Umbilical cord (tissue), 2 donors: ENCODE data around the gene MACROH2A2. TPM values are rescaled to one million over a fixed set of nuclear protein-coding genes. Genes with fewer than 3 reads are reported as not detected.
"Not testable (repeated sequence)": the region's sequence is repeated elsewhere in the genome, so short reads cannot be mapped to it uniquely, and the experiment has no call there.

Experiments
- DNase-seq: peaks from one replicate; pipeline ENCODE4 v3.0.0-alpha.2; 2015; ENCODE audit warnings: low spot score
- total RNA-seq: library from RNA; depleted of rRNA; stranded (reverse); fragments of >200 nt; gene quantifications from one replicate; pipeline ENCODE4 v1.2.3, GENCODE V29; 2014; ENCODE audit warnings: low replicate concordance; ENCODE audit not compliant: insufficient read depth

The MACROH2A2 gene
- total RNA-seq, 1 donor from 2014 or later: 10.4 TPM

DNA sequence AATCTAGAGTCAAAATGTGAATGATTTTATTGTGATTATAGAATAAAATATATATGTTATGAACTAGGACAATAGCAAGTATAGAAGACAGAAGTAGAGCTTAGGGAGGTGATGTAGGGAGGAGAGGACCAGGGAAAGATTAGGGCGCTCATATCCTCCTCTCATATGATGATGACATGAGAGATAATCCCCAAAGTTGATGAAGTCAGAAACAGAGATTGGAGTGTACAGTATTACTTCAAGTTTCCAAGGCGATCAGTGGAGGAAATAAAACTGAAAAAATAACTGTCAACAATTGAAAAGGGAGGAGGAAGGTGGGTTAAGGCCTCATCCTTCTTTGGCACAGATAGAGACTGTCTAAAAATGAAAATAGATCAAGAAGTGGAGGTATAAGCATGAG, 14.9 kb downstream of the MACROH2A2 start:
- DNase-seq: no peak

DNA sequence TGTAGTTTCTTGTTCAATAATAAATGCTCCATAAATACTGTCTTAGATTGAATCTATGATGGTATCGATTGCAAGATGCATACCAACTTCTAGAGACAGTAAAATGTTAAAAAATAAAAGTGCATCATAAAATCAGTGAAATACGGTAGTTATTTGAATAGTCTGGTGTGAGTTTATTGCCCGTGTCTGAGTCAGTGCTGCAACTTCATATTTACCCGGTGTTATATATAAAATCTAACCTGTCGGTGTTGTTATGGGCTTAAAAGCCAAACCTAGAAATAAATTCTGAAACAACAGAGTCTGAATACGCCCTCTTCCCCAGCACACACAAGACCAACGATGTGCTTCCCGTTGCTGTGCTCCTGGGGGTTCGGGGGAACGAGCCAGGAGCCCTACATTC, 16.3 kb downstream of the MACROH2A2 start:
- no peak for DNase-seq

DNA sequence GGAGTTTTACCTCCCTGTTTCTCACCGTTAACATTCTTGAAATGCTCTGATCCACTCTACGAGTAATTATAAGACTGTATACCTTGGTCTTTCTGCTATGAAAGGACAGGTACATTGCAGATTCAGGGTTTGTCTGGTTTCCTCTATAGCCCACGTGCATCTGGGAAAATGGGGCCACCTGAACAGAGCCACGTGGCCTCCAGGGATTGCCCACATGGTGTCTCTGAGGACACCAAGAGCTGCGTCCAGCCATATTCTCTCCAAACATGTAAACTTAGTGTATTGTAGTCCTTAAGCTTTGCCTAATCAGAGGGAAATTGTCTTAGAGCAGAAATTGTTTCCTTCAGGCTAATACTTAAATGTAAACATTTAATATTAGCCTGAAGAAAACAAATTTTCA, 16.7 kb downstream of the MACROH2A2 start:
- no peak for DNase-seq

DNA sequence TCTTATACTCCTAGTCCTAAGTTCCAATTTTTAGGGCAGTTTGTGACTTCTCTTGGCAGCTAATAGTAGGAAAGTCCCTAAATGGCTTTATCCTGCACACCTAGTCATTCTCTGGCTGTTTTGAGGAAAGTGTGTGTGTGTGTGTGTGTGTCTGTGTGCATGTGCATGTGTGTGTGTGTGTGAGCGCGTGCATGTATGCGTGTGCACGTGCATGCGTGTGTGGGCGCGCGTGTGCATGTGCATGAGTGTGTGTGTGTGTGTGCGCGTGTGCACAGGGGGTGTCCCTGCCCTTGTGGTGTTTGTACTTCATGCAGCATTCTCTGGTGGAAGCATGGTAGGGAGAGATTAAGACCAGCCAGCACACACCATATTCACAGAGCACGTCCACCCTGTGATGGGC, 18.2 kb downstream of the MACROH2A2 start:
- no peak for DNase-seq

DNA sequence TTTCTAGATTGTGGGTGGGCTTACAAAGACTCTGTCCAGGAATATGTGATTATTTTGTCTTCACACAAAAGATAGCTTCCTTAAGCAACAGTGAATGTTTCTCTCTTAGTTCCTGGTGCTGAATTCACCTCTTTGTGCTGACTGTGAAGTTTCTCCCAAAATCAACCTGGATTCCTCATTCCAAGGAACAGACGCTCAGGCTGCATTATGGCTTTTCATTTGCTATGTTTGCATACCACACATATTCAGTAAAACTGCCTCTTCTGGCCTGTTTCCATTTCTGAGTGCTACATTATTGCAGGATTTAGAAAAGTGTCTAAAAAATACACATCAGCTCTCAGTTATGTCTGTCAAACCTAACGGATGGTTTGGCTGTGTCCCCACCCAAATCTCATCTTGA, 21.5 kb downstream of the MACROH2A2 start:
- DNase-seq: peak; percentile 7

DNA sequence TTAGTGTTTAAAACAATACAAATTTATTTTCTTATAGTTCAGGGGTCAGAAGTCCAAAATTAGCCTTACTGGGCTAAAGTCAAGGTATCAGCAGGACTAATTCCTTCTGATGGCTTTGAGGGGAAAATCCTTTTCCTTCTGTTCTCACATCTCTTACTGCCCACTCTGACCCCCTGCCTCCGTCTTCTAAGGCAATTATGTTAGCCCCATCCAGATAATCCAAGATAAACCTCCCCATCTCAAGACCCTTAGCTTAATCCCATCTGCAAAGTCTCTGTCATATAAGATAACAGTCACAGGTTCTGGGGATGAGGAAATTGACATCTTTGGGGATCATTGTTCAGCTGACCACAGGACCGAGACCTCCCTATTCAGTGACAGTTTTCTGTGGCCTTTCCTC, 22.3 kb downstream of the MACROH2A2 start:
- no peak for DNase-seq

DNA sequence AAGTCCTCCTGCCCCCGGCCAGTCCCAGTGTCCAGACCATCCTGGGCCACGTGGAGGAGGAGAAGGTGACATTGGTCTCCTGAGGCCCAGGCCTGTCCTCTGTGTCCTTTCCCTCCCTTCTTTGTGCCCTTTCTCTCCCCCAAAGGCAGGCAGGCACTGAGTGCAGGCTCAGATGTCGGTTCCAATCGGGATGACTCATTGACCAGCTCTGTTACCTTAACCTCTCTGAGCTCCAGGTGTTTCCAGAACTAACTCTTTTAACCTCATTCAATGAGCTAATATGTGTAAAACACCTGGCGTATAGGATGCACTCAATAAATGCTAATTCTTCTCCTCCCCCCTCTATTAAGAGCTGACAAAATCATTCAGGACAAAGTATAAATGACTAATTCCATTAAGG, 25.7 kb downstream of the MACROH2A2 start:
- DNase-seq: no peak

DNA sequence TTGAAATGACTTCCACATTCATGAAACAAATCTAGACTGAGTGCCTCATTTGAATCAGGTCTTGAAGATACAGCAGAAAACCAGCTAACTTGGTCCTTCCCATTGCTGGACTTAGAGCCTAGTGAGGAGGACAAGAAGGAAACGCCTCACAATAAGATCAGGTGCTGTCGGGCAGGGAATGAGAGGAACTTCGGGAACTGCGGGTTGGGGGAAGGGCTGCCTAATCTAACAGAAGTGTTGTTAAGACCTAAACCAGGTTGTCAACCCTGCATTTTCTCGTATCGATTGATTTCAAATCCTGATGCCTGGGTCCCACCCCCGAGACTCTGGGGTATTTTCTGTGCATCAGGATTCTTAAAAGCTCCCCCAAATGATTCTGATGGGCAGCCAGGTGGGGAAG, 26.3 kb downstream of the MACROH2A2 start:
- no peak for DNase-seq

DNA sequence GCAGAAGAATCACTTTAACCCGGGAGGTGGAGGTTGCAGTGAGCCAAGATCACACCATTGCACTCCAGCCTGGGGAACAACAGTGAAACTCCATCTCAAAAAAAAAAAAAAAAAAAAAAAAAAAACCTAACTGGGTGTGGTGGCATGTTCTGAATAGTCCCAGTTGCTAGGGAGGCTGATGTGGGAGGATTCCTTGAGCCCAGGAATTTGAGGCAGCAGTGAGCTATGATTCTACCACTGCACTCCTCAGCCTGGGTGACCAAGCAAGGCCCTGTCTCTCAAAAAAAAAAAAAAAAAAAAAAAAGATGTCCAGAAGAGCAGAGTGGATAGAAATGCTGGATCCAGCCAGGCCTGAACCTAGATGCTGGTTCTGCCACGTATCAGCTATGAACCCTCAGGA, 28.1 kb downstream of the MACROH2A2 start:
- DNase-seq: not testable (repeated sequence)

DNA sequence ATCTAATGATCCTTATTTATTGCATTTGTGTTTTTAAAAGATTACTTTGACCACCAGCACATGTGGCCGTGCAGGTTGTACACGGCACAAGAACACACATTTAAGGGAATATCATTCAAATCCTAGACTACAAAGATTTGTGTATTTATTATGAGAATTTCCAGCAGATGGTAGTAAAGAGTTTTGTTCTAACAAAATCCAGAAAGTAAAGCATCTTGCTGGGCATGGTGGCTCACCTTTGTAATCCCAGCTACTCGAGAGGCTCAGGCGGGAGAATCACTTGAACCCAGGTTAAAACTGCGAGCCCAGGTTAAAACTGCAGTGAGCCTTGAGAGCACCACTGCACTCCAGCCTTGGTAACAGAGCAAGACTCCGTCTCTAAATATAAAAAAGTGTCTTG, 31.5 kb downstream of the MACROH2A2 start:
- DNase-seq: no peak

DNA sequence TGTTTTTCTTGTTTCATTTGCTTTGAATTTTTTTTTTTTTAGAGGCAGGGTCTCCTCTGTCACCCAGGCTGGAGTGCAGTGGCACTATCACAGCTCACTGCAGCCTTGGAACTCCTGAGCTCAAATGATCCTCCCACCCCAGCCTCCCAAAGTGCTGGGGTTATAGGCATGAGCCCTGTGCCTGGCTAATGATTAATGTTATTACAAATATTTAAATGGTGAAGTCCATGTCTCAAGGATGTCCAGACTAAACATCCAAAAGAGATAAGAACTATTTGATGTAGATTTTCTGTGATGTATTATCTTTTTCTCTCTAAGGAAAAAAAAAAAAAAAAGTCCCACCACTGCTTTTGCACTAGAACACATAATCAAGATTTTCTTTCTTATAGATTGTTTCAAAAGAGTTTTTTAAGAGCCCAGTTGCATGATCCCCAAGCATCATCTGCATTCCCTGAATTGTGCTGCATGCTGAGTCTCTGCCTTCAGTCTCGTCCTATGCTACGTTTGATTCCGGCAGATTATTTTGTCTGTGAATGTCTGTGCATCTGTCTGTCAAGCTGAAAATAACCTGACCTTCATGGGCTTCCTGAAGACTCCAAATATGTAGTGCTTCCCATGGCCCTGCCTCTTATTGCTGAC, 33.4 kb downstream of the MACROH2A2 start:
- DNase-seq: no peak

DNA sequence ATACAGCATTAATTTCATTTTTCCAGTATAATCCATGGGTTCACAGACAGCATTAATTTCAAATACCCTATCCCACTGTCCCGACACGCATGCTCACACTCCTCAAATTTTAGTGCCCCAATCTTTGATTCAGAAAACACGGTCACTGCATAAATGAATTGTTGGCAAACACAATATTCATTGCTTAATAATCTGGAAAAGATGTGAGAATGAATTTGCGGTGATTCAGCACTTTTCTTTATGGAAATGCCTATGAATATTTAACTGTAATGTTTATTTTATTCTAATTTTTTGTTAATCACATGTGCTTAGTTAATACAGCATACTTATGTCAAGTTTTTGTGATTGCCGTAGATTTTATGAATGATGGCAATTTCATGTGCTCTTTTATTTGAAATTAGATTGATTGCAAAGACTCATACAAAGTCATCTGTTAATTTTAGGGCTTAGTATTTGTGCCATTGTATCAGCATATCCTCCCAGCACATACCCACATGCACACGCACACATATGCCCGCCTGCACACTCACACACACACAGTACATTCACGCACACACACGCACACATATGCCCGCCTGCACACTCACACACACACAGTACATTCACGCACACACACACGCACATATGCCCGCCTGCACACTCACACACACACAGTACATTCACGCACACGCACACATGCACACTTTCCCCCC, 35.1 kb downstream of the MACROH2A2 start:
- no peak for DNase-seq

DNA sequence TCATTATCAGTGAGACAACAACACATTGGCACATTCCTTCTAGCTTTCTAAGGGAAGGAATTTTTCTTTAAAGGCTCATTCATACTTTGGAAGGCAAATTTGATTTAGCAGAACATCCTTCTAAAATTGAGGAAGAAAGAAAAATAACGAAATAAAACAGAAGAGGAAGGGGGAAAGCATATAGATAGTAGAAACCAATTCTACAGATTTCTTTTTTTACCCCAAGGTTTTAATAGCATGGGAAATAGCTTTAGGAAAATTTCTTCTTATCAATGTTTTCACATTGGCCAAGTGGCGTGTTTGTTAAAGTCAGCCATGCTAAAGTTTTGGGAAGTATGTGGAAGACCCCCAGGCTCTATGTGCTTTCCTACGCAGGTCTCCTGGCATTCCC, 35.7 kb downstream of the MACROH2A2 start:
- no peak for DNase-seq

DNA sequence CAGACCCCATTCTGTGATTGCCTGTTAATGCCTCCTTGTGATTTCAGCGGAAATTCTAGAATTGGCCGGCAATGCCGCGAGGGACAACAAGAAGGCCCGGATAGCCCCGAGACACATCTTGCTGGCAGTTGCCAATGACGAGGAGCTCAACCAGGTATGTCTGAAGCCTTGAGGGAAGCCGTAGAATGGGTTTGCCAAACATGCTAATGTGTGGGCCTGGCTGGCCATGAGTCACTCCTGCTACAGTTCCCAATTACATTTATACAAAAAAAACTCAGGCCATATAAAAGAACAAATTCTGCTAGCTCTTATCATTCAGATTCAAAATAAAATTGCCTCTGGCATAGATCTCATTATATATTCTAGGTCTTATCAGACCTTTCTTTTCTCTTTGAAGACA, 37.4 kb downstream of the MACROH2A2 start:
- no peak for DNase-seq

DNA sequence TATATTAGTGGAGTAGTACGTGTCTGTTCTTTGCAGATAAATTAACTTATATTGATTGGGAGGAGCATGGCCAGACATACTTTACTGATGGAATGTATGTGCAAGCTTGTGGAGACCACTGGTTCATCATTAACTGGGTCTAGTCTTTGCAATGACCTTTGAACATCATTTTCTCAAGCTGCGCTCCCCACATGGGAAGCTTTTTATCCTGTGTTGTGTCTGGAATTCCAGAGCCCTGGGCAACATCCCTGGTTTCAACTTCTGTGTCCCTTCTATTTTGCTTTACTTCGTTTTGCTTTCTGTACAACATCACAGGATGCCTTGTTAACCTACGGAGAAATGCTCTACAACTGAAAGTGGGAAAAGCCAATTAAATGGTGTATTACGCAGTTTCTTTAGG, 38.3 kb downstream of the MACROH2A2 start:
- no peak for DNase-seq

DNA sequence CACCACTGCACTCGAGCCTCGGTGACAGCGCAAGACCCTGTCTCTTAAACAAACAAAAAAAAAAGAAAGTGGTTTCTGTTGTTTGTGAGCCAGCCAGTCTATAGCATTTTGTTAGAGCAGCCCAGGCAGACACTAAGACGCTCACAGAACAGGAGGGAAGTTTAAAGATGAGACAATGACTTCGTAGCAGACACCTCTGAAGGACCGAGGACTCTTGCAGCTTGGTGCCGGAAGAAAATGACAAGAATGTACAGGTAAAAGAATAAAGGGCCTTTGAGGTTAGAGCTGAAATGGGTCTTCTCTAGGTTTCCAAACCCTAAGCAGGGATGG, 39.7 kb downstream of the MACROH2A2 start:
- DNase-seq: no peak

DNA sequence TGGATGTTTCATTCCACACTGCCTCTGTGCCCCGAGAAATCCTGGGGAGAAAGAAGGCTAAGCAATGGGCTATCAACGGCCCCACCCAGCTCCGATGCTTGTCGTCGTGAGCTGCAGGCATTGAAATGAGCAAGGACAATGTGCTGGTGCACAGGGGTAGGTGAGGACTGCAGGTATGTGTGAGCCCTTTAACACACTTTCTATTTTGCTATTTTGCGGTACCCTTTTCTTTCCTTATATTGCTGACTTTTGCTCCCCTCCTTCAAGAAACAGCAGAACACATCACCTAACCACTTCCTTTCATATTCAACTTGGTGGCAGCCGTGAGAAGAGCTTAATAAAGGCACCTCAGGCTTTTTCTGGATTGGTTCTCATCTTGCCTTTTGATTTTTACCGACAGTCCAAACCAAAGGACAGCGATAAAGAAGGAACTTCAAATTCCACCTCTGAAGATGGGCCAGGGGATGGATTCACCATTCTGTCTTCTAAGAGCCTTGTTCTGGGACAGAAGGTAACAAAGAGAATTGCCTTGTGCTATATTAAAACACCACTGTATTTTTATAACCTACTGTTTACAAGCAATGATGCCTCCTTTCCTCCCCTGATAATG, 40.8 kb downstream of the MACROH2A2 start:
- no peak for DNase-seq

DNA sequence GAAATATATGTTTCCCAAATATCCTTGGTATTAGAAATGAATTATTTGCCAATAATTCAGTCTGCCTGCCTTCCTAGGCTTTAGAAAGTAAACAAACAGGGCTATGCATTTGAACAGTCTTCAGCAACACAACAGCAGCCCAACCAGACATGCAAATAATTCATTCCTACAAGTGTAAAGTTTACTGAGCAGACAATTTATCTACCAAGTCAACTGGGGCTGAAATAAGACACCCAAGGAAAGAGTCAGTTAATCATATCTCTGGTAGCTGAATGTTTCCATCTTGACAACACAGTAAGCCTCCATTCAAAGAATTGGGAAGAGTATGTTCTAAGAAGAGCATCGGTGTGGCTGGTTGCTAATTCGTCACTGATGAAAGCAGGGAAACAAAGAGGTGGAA, 41.6 kb downstream of the MACROH2A2 start:
- DNase-seq: no peak

DNA sequence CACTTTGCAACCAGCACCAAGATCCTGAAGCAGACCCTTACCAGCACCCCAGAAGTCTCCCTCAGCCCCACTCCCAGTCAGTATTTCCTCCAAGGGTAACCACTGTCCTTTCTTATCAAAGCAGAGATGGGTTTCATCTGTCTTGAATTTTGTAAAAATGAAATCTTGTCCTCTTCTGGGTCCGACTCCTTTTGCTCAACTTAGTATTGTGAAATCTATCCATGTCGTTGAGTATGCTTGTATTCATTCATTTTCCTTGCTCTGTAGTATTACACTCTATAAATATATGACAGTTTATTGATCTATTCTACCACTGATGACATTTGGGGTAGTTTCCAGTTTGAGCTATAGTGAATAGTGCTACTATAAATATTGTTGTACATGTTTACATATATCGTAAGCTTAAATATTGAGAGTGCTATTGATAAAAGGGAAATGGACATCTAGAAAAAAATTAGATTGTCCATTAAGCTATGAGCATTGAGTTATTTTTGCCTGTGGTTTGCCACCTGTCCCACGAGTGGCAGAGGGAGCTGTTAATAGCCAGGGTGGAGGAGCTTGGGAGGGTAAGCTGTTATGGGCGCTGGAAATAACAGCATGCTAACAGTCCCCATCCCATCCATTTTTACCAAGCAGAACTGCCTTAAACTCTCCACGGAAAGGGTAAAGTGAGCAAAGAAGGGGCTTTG, 43.5 kb downstream of the MACROH2A2 start:
- DNase-seq: no peak

DNA sequence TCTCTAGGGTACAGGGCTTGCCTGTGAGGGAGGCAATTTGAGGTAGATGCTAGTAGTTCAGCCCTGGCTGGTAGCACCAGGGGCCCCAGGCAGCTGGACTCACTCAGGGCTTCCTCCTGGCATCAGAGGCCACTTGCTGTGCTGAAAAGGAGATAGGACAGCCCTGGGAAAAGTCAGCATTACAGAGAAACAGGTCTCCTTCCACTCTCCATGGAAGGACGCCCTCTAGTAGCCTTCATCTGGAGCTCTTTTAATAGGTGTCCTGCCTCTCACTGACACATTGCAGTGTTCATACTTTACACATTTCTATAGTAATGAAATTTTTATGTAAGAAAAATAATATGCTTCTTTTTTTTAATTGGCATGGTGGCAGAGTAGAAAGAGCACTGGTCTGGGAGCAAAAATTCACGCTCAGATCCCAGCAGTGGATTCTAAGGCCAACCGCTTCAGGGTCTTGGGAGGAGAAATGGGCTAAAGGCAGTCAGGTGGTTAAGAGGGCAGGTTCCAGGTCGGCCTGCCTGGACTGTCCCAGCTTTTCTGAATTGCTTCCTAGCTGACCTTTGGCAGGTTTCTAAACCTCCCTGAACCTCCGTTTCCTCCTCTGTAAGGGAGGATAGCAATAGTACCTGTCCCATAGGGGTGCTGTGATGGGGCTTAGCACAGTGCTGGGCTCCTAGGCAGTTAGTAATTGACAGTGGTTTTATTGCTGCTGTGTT, 44.2 kb downstream of the MACROH2A2 start:
- no peak for DNase-seq

DNA sequence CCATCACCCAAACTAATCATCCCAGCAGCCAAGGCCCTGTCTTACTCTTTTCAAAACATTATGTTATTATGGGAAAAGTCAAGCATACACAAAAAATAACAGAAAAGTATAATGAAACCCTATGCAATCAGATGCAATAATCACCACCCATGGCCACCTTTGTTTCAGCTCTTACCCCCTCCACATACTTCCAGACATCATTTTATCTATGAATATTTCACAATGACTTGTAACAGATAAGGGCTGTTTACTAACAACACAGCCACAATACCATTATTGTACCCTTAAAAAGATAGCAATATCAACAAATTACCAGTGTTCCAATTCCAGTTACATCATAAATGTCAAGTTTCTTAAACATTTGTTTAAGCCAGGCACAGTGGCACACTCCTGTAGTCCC, 44.8 kb downstream of the MACROH2A2 start:
- DNase-seq: no peak

DNA sequence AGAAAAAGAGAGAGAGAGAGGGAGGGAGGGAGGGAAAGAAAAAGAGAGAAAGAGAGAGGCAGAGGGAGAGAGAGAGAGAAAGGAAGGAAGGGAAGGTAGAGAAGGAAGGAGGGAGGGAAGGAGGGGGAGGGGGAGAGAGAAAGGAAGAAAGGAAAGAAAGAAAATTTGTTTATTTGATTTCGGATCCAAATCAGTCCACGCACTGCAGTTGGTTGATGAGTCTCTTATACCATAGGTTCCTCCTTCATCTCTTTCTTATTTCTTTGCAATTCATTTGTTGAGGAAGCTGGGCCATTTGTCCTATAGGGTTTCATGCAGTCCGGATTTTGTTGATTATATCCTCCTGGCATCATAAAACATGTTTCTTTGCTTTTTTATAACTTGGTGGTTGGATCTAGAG, 45.6 kb downstream of the MACROH2A2 start:
- DNase-seq: no peak
